Activated T-helper 2 cell treated with anti-CD3 and anti-CD28 coated beads, Interferon-gamma antibody, Interleukin-2, Interleukin-4, amounts not matched to agents 10 μg/mL and 5 μg/mL and 100 μg/mL, durations not matched to agents 14 hours and 24 hours and 36 hours (primary cell): ENCODE results near the gene SLC4A8. TPM values are rescaled to one million over a fixed set of nuclear protein-coding genes. Genes with fewer than 3 reads are reported as not detected.

Experiments used
- DNase-seq: peaks from one replicate; pipeline ENCODE4 v3.0.0; 2021; ENCODE audit warnings: low spot score
- H3K27ac Mint-ChIP-seq: one replicate; pipeline ENCODE4 v1.8.0; 2021; ENCODE audit warnings: mixed read lengths
- H3K27me3 Mint-ChIP-seq: one replicate; pipeline ENCODE4 v1.8.0; 2021; ENCODE audit warnings: low read depth, mixed read lengths
- H3K36me3 Mint-ChIP-seq: one replicate; pipeline ENCODE4 v1.8.0; 2021; ENCODE audit warnings: low read depth, mixed read lengths
- H3K4me1 Mint-ChIP-seq: one replicate; pipeline ENCODE4 v1.8.0; 2021; ENCODE audit warnings: low read depth, mixed read lengths
- H3K4me3 Mint-ChIP-seq: one replicate; pipeline ENCODE4 v1.8.0; 2021; ENCODE audit warnings: low read depth, mild to moderate bottlenecking, moderate library complexity, mixed read lengths
- H3K9me3 Mint-ChIP-seq: one replicate; pipeline ENCODE4 v1.8.0; 2021; ENCODE audit warnings: mixed read lengths
- intact Hi-C: fragments of 100-400 bp; cut with micrococcal nuclease; formaldehyde crosslinking; loops from one replicate; pipeline ENCODE4 v1.15.1; 2023
- total RNA-seq: library from RNA; stranded (reverse); gene quantifications from 2 replicates; pipeline ENCODE4 v1.2.3, GENCODE V29; 2022

The SLC4A8 gene
- total RNA-seq = 1.6 and 2.6 TPM in 2 replicates

DNA sequence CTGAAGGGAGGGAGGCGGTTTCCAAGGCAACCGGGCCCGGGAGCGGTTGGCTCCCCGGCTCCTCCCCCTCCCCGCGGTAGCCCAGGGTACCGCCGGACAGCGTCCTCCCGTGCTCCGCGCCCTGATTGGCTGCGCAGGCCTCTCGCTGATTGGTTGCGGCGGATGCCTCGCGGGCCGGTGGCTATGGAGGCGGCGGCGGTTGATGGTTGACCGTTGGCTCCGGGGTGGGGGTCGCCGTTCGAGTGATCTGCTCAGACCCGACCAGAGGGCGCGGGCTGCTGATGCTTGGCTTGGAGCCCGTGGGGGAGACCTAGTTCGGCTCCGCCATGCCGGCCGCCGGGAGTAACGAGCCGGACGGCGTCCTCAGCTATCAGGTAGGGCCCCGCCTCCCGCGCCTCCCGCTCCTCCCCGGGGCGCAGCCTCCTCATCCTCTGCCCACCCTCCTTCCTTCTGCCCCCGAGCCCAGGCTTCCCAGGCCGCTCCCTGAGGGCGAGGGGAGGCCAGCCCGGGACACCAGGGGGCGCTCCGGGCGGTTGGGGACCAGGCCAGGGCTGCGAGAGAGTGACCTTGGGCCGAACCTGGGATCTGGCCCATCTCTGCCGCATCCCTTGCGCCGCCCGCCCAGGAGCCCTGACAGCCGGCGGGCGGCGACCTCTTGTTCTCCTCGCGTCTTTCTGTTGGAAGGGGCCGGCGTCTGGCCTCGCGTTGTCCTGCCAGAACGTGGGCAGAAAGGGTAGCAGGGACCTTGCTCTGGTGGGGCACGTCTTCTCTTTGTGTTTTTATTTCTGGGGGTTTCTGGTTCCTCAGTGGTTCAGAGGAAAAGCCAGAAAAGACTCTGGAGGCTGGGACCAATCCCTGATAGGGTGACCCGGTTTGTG lies at the start of gene SLC4A8:
SLC4A8 (plus strand) TSS at position 170 of the 878 bp plus-strand sequence; CDS start at position 327, 157 bp downstream.
- Mint-ChIP-seq H3K27me3 (peaks cover 5% of the 10 kb centered on the region), H3K4me1 (peaks cover 15% of the 10 kb centered on the region), H3K9me3 (no peaks in the 10 kb centered on the region), H3K27ac (no peak within 1 kb of the TSS), H3K36me3 (no peaks in the 10 kb centered on the region), H3K4me3 (peak within 1 kb of the TSS; percentile 77)
- intact Hi-C loops = loop anchor here (5.0 kb wide), 2 partner anchors 397 to 452 kb away; no protein-coding TSS in a partner anchor
- DNase-seq = peak; percentile 79

DNA sequence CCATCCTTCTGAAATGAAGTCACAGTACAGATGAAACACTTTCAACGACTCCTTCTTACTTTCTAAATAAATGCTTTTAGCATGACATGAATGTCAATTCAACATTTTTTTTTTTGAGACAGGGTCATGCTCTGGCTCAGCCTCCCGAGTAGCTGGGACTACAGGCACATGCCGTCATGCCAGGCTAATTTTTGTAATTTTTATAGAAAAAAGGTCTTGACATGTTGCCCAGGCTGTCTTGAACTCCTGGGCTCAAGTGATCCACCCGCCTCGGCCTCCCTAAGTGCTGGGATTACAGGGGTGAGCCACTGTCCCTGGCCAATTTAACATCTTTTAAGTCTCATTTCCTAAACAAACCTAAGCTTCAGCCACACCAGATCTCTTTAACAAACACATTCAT lies 49.8 kb upstream of the SLC4A8 start:
- intact Hi-C loops = no loop called here
- Mint-ChIP-seq H3K36me3 (peaks cover 72% of the 10 kb centered on the region), H3K27me3 (no peaks in the 10 kb centered on the region), H3K9me3 (no peaks in the 10 kb centered on the region), H3K27ac (peak overlapping the region; percentile 11), H3K4me3 (no peak overlapping the region), H3K4me1 (peaks cover 41% of the 10 kb centered on the region)
- no peak for DNase-seq

- H3K4me3 Mint-ChIP-seq = no peak overlapping the region
- no peak overlapping the region for H3K27ac Mint-ChIP-seq
- H3K27me3 Mint-ChIP-seq = no peaks in the 10 kb centered on the region
- H3K9me3 Mint-ChIP-seq = no peaks in the 10 kb centered on the region
- intact Hi-C loops = no loop called here
- H3K36me3 Mint-ChIP-seq = peaks cover 76% of the 10 kb centered on the region
- no peak for DNase-seq
- peaks cover 28% of the 10 kb centered on the region for H3K4me1 Mint-ChIP-seq
Observed at GRCh38 chr12:51377099-51377984, 47.3 kb upstream of the SLC4A8 start.

- peaks cover 68% of the 10 kb centered on the region for H3K36me3 Mint-ChIP-seq
- no peak overlapping the region for H3K4me3 Mint-ChIP-seq
- DNase-seq = no peak
- intact Hi-C loops = no loop called here
- peaks cover 28% of the 10 kb centered on the region for H3K4me1 Mint-ChIP-seq
- no peak overlapping the region for H3K27ac Mint-ChIP-seq
- H3K27me3 Mint-ChIP-seq = no peaks in the 10 kb centered on the region
- H3K9me3 Mint-ChIP-seq = no peaks in the 10 kb centered on the region
Observed at GRCh38 chr12:51378749-51379148, 45.9 kb upstream of the SLC4A8 start.

DNA sequence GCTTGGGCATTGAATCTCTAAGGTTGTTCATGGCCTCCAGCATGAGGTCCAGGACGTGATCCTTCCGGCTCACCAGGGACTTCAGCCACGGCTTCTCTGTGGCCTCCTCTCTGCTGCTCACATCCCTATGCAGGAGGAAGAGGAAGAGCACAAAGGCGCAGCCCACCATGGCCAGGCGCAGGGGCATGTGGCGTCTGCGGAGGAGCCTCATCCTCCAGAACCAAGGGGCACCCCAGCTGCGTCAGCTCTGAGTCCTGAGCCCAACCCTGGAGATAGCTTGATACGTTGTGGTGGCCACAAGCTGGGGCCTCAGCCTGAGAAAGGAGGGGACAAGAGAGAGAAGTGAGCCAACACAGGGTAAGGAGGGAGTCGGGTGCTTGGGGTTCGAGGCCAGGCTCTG lies 45.1 kb upstream of the SLC4A8 start:
- Mint-ChIP-seq H3K4me1 (peaks cover 32% of the 10 kb centered on the region), H3K36me3 (peaks cover 65% of the 10 kb centered on the region), H3K4me3 (no peak overlapping the region), H3K27ac (no peak overlapping the region), H3K27me3 (no peaks in the 10 kb centered on the region), H3K9me3 (no peaks in the 10 kb centered on the region)
- intact Hi-C loops = no loop called here
- no peak for DNase-seq

- Mint-ChIP-seq H3K27me3 (no peaks in the 10 kb centered on the region), H3K9me3 (no peaks in the 10 kb centered on the region), H3K27ac (no peak overlapping the region), H3K4me3 (no peak overlapping the region), H3K4me1 (peaks cover 32% of the 10 kb centered on the region), H3K36me3 (peaks cover 59% of the 10 kb centered on the region)
- DNase-seq = no peak
- intact Hi-C loops = no loop called here
Observed at GRCh38 chr12:51381226-51382079, 43.2 kb upstream of the SLC4A8 start.

- Mint-ChIP-seq H3K27me3 (no peaks in the 10 kb centered on the region), H3K27ac (no peak overlapping the region), H3K4me1 (peaks cover 36% of the 10 kb centered on the region), H3K36me3 (peaks cover 52% of the 10 kb centered on the region), H3K9me3 (no peaks in the 10 kb centered on the region), H3K4me3 (no peak overlapping the region)
- no peak for DNase-seq
- intact Hi-C loops = no loop called here
Observed at GRCh38 chr12:51382173-51382572, 42.5 kb upstream of the SLC4A8 start.

- Mint-ChIP-seq H3K36me3 (peaks cover 42% of the 10 kb centered on the region), H3K27me3 (no peaks in the 10 kb centered on the region), H3K27ac (no peak overlapping the region), H3K4me3 (no peak overlapping the region), H3K9me3 (no peaks in the 10 kb centered on the region), H3K4me1 (peaks cover 43% of the 10 kb centered on the region)
- DNase-seq = no peak
- intact Hi-C loops = no loop called here
Observed at GRCh38 chr12:51383269-51383905, 41.2 kb upstream of the SLC4A8 start.

- H3K4me1 Mint-ChIP-seq = peaks cover 63% of the 10 kb centered on the region
- H3K27me3 Mint-ChIP-seq = no peaks in the 10 kb centered on the region
- DNase-seq = no peak
- H3K36me3 Mint-ChIP-seq = peaks cover 19% of the 10 kb centered on the region
- no peaks in the 10 kb centered on the region for H3K9me3 Mint-ChIP-seq
- H3K4me3 Mint-ChIP-seq = no peak overlapping the region
- H3K27ac Mint-ChIP-seq = no peak overlapping the region
- intact Hi-C loops = no loop called here
Observed at GRCh38 chr12:51386351-51386750, 38.3 kb upstream of the SLC4A8 start.

- Mint-ChIP-seq H3K4me3 (no peak overlapping the region), H3K27ac (no peak overlapping the region), H3K4me1 (peaks cover 58% of the 10 kb centered on the region), H3K27me3 (no peaks in the 10 kb centered on the region), H3K36me3 (peaks cover 6% of the 10 kb centered on the region), H3K9me3 (no peaks in the 10 kb centered on the region)
- intact Hi-C loops = no loop called here
- DNase-seq = no peak
Observed at GRCh38 chr12:51388069-51388799, 36.4 kb upstream of the SLC4A8 start.

- no peaks in the 10 kb centered on the region for H3K9me3 Mint-ChIP-seq
- peaks cover 5% of the 10 kb centered on the region for H3K36me3 Mint-ChIP-seq
- H3K27ac Mint-ChIP-seq = no peak overlapping the region
- no peaks in the 10 kb centered on the region for H3K27me3 Mint-ChIP-seq
- intact Hi-C loops = no loop called here
- DNase-seq = no peak
- H3K4me3 Mint-ChIP-seq = no peak overlapping the region
- H3K4me1 Mint-ChIP-seq = peaks cover 61% of the 10 kb centered on the region
Observed at GRCh38 chr12:51388846-51389245, 35.8 kb upstream of the SLC4A8 start.
